C4-2B (cell line): ENCODE measurements around the gene DNMT3B.

Experiments used
- H3K27ac ChIP-seq: fragments of 450-650 bp; 2 replicates; pipeline ENCODE4 v1.5.1; 2017
- ZFX ChIP-seq: fragments of 450-650 bp; IDR thresholded peaks from 2 replicates; pipeline ENCODE4 v1.6.1; 2017
- TF ChIP-seq, protein P1 (sequence below): fragments of 450-650 bp; conservative IDR thresholded peaks from 2 replicates; pipeline ENCODE4 v1.5.1; 2017; ENCODE audit warnings: mild to moderate bottlenecking

The DNMT3B gene

DNA sequence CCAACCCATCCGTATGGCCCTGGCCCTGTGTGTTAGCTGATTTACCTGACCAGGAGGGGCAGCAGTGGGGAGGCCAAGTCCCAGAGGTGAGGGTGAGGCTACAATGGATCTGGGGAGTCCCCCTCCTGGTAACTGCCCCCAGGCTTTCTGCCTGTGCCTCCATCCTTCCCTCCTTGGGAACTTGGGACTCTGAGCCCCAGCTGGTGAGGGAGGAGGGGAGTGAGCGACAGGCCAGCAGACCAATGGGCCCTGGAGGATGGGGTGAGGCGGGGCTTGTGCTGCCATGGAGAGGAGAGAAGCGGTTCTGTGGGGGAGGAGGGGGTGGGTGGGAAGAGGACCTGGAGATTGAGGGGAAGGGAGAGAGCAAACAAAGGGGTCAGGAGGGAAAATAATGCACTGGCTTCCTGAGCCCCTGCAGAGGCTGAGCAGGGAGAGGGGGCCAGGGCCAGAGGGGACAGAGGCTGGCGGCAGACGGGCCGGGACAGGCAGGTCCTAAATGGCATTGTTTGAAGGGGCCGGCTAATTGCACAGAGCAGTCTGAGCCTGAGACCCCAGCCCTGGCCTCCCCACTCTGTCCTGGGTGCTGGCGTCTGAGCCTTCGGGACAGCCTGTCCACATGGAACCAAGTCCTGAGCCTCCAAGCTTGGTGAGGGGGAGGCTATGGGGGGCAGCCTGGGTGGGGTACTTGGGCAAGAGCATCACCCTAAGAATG, 17.5 kb downstream of the DNMT3B start:
- H3K27ac ChIP-seq: no peak overlapping the region
- TF ChIP-seq, protein P1, sequence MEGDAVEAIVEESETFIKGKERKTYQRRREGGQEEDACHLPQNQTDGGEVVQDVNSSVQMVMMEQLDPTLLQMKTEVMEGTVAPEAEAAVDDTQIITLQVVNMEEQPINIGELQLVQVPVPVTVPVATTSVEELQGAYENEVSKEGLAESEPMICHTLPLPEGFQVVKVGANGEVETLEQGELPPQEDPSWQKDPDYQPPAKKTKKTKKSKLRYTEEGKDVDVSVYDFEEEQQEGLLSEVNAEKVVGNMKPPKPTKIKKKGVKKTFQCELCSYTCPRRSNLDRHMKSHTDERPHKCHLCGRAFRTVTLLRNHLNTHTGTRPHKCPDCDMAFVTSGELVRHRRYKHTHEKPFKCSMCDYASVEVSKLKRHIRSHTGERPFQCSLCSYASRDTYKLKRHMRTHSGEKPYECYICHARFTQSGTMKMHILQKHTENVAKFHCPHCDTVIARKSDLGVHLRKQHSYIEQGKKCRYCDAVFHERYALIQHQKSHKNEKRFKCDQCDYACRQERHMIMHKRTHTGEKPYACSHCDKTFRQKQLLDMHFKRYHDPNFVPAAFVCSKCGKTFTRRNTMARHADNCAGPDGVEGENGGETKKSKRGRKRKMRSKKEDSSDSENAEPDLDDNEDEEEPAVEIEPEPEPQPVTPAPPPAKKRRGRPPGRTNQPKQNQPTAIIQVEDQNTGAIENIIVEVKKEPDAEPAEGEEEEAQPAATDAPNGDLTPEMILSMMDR: no peak
- TF ChIP-seq ZFX: no peak

DNA sequence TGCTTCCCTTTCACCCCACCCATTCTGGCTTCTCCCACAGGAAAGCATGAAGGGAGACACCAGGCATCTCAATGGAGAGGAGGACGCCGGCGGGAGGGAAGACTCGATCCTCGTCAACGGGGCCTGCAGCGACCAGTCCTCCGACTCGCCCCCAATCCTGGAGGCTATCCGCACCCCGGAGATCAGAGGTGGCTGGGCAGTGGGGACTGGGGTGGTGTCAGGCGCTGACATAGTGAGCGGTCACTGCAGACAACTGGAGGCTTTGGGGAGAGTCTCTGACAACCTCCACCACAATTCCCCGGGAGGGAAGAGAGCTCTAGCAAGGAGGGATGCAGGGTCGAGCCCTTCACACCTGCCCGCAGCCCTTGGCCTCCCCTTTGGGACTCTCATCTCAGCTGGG, 18.1 kb downstream of the DNMT3B start:
- TF ChIP-seq ZFX: no peak
- TF ChIP-seq, protein P1: no peak
- H3K27ac ChIP-seq: no peak overlapping the region

- TF ChIP-seq, protein P1: no peak
- H3K27ac ChIP-seq: no peak overlapping the region
Measured at GRCh38 chr20:32780749-32781655, 18.8 kb downstream of the DNMT3B start.

- no peak for TF ChIP-seq ZFX
- TF ChIP-seq, protein P1: no peak
- H3K27ac ChIP-seq: no peak overlapping the region
Measured at GRCh38 chr20:32784369-32785080, 22.3 kb downstream of the DNMT3B start.

GRCh38 chr20:32786059-32786760, 24.0 kb downstream of the DNMT3B start:
- TF ChIP-seq, protein P1: no peak
- TF ChIP-seq ZFX: no peak
- no peak overlapping the region for H3K27ac ChIP-seq

DNA sequence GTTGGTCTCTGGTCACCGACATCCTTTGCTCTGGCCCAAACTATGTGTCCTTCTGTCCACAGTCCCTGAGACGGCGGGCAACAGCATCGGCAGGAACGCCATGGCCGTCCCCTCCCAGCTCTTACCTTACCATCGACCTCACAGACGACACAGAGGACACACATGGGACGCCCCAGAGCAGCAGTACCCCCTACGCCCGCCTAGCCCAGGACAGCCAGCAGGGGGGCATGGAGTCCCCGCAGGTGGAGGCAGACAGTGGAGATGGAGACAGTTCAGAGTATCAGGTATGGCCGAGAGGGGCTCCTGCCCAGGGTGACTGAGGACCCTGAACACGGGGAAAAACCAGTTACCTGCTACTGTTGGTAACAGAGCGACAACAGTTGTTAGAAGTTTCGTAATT, 25.0 kb downstream of the DNMT3B start:
- H3K27ac ChIP-seq: no peak overlapping the region
- no peak for TF ChIP-seq ZFX
- TF ChIP-seq, protein P1: no peak
